Measurements from ENCODE around the gene TSBP1. TPM values are rescaled to one million over a fixed set of nuclear protein-coding genes. Genes with fewer than 3 reads are reported as not detected.
A peak's percentile ranks its signal among the peaks of the same experiment; 100 is the strongest.

TSBP1 gene
- not detected in 2 replicates for total RNA-seq (2014; rRNA removed; shearing (Covaris generic))
- polyA plus RNA-seq (2014; cell fraction: nucleus; rRNA removed): not detected in 2 replicates

- no peak for DNase-seq (ENCODE audit: extremely low read depth, low read depth)
These were observed at the start of gene TSBP1 for GRCh38 chr6:32371803-32372202. Gene TSBP1, minus strand, starts transcription at chr6:32371903. Its CDS starts 197 bp downstream, at chr6:32371706.

- no peak for DNase-seq (ENCODE audit: extremely low read depth, low read depth)
These were observed 44.3 kb upstream of the TSBP1 start for GRCh38 chr6:32416036-32416435.

GRCh38 chr6:32415521-32416019, 43.9 kb upstream of the TSBP1 start:
- peak; percentile 70 for DNase-seq (ENCODE audit: extremely low read depth, low read depth)

GRCh38 chr6:32413427-32414047, 41.8 kb upstream of the TSBP1 start:
- DNase-seq (ENCODE audit: extremely low read depth, low read depth): peak; percentile 55

- DNase-seq (ENCODE audit: extremely low read depth, low read depth): no peak
These were observed 40.0 kb upstream of the TSBP1 start for GRCh38 chr6:32411566-32412327.

GRCh38 chr6:32410906-32411305, 39.2 kb upstream of the TSBP1 start:
- DNase-seq (ENCODE audit: extremely low read depth, low read depth): no peak

- DNase-seq (ENCODE audit: extremely low read depth, low read depth): no peak
These were observed 35.2 kb upstream of the TSBP1 start, which contains the start of gene BTNL2 for GRCh38 chr6:32406857-32407256. Gene BTNL2, minus strand, starts transcription at chr6:32407181. Its CDS starts 58 bp downstream, at chr6:32407123.

- no peak for DNase-seq (ENCODE audit: extremely low read depth, low read depth)
These were observed 34.5 kb upstream of the TSBP1 start for GRCh38 chr6:32406197-32406596.

GRCh38 chr6:32405656-32406055, 34.0 kb upstream of the TSBP1 start:
- no peak for DNase-seq (ENCODE audit: extremely low read depth, low read depth)

- no peak for DNase-seq (ENCODE audit: extremely low read depth, low read depth)
These were observed 31.1 kb upstream of the TSBP1 start for GRCh38 chr6:32402812-32403211.

- no peak for DNase-seq (ENCODE audit: extremely low read depth, low read depth)
These were observed 29.7 kb upstream of the TSBP1 start for GRCh38 chr6:32401284-32401963.

GRCh38 chr6:32397252-32397920, 25.7 kb upstream of the TSBP1 start:
- DNase-seq (ENCODE audit: extremely low read depth, low read depth): no peak

- no peak for DNase-seq (ENCODE audit: extremely low read depth, low read depth)
These were observed 24.3 kb upstream of the TSBP1 start for GRCh38 chr6:32396028-32396427.

- DNase-seq (ENCODE audit: extremely low read depth, low read depth): no peak
These were observed 22.1 kb upstream of the TSBP1 start for GRCh38 chr6:32393665-32394420.

GRCh38 chr6:32391505-32391904, 19.8 kb upstream of the TSBP1 start:
- no peak for DNase-seq (ENCODE audit: extremely low read depth, low read depth)

- no peak for DNase-seq (ENCODE audit: extremely low read depth, low read depth)
These were observed 16.1 kb upstream of the TSBP1 start for GRCh38 chr6:32387589-32388340.

- no peak for DNase-seq (ENCODE audit: extremely low read depth, low read depth)
These were observed 14.3 kb upstream of the TSBP1 start for GRCh38 chr6:32386040-32386439.

GRCh38 chr6:32382757-32383420, 11.2 kb upstream of the TSBP1 start:
- DNase-seq (ENCODE audit: extremely low read depth, low read depth): no peak

GRCh38 chr6:32379545-32379944, 7.8 kb upstream of the TSBP1 start:
- no peak for DNase-seq (ENCODE audit: extremely low read depth, low read depth)
